HG02678 (cell line): ENCODE results near the gene AK9.
A peak's percentile ranks its signal among the peaks of the same experiment; 100 is the strongest.
"Not testable (repeated sequence)": the region's sequence is repeated elsewhere in the genome, so short reads cannot be mapped to it uniquely, and the experiment has no call there.

Experiments used
- ATAC-seq: cut with Tn5 transposase; IDR thresholded peaks from one replicate; pipeline ENCODE4 v1.9.1; 2021; ENCODE audit warnings: mild to moderate bottlenecking, moderate library complexity; ENCODE audit not compliant: unreplicated experiment

AK9 gene

DNA sequence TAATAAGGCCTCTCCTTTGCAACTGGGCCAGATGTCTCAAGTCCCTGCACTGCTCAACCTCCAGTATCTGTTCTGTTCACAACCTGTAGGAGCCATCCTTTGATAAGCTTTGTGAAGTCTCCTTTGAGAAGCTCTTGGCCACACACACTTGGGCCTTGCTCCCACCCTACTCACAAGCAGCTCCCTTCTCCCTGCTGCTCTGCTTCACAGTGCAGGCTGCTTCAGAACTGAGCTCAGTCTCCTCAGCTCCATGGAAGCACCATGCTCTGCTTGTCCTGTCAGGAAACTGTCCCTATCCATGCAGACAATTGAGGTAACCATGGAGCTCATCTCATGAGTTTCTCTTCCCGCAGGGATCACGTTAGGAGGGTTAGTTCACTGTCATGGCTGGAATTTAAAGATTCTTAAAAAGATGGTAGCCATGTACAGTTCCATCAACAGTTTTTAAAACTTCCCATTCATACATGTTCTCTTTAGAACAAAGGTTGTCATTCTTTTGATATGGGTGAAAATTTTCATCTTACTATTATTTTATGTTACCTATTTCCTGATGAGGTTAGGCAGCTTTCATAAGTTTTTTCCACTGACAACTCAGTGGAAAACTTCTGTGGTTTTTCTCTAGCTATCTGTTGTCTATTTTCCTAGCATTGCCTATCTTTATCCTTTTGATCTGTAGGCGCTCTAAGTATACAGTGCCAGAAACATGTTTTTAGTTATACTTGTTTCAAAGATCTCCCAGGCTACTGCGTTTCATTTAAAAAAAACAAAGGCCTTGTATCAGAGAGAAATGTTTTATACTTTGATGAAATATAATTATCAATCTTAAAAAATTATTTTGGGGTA is 62.6 kb downstream of the AK9 start:
- ATAC-seq, result no peak

DNA sequence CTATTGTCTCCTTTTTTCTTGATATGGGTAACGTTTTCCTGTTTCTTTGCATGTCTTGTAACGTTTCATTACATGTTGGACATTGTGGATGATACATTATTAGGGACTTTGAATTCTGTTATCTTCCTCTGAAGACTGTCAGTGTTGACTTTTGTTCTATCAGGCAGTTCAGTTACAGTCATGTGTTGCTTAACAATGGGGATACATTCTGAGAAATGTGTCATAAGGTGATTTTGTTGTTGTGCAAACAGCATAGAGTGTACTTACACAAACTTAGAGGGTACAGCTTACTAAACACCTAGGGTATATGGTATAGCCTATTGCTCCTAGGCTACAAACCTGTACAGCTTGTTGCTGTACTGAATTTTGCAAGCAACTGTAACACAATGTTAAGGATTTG is 64.7 kb downstream of the AK9 start:
- no peak for ATAC-seq

DNA sequence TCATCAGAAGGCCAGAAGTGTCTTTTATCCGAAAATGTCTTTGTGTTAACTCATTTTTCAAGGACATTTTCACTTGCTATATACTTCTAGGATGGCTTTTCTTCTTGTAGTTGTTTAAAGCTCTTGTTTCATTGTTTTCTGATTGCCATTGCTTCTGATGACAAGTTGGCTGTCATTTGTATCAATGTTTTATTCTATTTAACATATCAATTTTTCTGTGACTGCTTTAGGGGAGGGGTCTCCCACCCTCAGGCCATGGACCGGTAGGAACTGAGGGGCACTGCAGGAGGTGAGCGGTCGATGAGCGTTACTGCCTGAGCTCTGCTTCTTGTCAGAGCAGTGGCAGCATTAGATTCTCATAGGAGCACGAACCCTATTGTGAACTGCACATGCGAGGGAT is 65.8 kb downstream of the AK9 start:
- no peak for ATAC-seq

DNA sequence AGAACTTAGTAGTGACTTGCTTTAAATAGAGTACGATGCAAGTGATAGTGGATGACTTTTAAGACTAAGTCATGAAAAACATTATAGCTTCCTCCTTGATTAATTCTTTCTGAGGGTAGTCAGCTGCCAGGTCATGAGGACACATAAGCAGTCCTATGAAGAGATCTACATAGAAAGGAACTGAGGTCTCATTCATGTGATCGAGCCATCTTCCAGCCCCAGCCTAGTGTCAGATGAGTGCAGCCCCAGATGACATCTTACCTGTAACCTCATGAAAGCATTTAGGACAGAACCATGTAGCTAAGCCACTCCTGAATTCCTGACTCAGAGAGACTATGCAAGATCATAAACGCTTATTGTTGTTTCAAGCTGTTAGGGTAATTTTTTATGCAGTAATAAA is 67.7 kb downstream of the AK9 start:
- no peak for ATAC-seq

DNA sequence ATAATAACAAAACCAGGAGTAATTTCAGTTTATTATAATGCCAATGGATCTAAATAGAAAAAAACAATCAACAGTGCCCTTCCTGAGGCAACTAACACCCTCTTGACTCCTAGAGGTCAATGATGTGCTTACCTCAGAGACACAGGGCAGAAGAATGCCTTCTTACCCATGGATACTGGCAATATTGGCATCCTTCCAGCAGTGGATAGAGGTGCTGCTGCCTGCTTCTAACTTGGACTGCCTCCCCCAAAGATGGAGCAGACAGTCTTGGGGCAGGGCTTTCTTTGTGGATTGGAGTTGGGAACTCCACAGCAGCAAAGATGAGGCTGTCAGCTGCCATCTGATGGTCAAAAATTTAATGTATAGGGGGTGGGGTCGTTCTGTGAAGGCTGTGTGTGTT is 78.7 kb downstream of the AK9 start:
- ATAC-seq, result no peak

DNA sequence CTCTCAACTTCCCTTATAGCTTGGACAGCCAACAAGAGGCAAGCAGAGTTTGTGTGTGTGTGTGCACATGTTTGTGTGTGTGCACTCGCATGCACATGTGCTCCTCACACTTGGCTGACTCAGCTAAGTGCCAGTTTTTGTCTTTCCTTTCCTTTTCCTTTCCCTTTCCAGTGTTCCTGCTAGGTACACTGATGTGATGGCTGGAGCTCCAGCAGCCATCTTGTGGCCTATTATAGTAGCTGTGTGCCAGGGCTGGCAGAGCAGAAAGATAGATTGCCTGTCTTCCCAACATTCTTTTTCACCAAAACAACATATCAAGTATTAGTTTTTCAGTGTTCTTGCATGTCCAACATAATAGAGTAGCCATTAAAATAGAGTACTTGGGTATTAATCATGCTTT is 79.5 kb downstream of the AK9 start:
- no peak for ATAC-seq

DNA sequence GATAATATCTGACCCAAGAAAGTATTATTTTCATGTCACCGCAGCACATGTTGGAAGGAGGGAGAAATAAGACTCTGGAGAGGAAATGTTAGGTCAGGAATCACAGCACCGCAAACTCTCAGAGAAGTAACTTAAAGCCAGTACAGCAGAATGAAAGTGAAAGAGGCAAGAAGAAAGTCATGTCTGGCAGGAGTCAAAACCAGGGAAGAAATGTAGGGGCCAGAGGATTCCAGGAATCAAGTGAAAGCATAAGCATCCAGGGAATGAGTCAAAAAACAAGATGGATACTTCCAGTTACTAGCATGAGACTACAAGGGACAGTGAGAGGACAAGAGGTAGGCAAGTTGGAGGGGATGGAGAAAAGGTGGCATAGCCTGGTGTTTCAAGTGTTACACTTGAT is 80.4 kb downstream of the AK9 start:
- ATAC-seq, result no peak

DNA sequence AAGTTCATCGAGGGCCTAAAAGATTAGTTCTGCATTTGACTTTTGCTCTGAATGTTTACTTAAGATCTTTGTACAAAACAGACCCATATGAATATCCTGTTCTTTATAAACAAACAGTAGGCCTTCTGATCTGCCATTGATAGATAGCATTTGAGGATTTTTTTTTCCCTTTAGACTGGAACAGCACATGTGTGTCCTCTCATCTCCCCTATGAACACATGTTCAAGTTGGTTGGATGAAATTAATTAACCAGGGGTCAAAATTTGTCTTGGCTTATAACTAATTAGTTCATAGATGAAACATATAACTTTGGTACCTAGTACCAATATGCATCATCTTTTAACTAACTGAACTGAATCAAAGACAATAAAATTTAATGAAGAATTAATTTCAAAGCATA is 81.3 kb downstream of the AK9 start:
- no peak for ATAC-seq

DNA sequence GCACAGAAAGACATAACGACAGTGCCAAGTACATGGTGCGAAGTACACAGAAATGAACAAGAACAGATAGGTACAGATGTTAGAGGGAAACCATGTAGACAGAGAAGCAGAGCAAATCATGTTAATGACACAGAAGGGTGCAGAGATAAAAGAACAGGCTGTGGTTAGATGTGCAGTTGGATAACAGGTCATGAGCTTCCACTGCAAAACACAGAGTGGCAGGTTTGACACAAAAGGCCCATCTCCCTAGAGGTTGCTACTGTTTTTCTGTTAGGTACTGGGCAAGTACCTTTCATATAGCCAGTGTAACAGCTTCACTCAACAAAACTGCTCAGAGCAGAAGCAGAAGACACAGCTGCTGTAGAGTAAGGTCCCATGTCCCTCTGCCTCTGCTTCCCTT is 84.6 kb downstream of the AK9 start:
- ATAC-seq, result no peak

DNA sequence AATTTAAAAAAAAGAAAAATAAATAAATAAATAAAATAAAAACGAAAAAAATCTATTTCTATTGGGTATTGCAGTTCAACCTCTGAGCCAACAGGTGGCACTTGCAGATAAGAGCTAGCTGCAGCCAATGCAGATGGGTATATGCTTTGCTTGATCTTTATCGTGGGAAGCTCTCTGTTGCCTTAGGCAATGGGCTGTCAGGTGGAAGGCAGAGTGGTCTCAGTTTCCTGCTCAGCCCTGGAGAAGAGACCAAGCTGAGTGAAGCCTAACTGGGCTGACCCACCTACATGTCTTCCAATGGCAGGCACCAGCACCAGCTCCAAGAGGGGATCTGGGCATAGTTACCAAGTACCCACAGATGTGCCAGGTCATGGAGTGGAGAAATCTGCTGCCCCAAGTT is 95.0 kb downstream of the AK9 start:
- ATAC-seq, result no peak

DNA sequence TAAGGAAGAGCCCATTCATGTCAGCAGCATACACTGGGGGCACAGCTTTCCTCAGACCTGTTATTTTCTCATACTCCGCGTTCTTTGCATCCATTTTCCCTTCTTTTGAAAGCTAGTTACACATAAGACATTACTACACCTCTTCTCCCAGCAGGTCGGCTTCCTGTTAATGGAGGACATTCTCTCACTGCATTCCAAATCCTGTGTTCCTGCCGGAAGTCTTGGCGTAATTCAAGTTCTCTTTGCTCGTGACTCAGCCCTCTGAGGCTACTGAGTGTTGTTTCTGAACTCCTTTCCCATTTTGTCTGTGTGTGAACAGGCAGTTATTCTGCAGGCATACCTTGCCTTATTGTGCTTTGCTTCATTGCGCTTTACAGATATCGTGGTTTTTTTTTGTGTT is 110.5 kb downstream of the AK9 start:
- ATAC-seq, result no peak

DNA sequence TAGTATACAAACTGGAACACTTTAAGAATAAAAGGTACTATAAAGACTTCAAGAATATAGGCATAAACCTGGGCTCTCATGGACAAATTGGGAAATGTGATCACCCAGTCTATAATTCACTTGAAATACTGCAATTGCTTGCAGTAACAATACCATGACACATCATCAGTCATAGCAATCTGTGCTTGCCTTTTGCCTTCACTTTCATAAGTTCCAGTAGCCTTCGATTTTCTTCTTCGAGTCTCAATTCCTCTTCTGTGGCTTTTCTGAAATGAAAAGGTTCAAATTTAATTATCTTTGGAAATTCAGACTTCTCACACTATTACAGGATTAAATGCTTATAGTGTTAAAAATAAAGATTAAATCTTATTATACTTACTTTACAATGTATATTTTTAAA is 111.6 kb downstream of the AK9 start:
- ATAC-seq, result no peak

DNA sequence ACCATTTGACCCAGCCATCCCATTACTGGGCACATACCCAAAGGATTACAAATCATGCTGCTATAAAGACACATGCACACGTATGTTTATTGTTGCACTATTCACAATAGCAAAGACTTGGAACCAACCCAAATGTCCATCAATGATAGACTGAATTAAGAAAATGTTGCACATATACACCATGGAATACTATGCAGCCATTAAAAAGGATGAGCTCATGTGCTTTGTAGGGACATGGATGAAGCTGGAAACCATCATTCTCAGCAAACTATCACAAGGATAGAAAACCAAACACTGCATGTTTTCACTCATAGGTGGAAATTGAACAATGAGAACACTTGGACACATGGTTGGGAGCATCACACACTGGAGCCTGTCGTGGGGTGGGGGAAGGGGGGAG is 121.1 kb downstream of the AK9 start:
- ATAC-seq, result not testable (repeated sequence)

DNA sequence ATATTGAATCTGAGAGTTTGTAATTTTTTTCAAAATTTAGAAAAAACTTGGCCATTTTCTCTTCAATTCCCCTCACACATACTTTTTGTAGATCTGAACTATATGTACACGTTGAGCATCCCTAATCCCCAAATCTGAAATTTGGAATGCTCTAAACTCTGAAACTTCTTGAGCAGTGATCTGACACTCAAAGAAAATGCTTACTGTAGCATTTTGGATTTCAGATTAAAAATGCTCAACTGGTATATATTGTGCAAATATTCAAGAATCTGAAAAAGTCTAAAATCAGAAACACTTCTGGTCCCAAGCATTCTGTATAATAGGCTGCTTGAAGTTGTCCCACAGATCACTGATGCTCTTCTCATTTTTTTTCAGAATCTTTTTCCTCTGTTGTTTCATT is 129.2 kb downstream of the AK9 start:
- ATAC-seq, result no peak

DNA sequence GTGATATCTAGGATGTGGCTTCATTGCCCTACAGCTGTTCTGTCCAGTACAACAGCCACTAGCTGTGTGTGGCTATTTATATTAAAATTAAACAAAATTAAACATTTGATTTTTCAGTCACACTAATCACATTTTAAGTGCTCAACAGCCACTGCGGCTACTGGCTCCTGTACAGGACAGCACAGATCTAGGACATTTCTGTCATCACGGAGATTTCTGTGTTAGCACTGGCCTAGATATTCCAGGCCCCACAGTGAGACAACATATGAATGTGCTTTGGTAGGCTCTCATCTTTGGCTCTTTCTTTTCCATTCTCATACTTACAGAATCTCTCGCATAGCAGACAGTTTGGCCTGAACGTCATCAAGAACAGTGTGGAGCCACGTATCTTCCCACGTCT is 159.6 kb downstream of the AK9 start:
- no peak for ATAC-seq

DNA sequence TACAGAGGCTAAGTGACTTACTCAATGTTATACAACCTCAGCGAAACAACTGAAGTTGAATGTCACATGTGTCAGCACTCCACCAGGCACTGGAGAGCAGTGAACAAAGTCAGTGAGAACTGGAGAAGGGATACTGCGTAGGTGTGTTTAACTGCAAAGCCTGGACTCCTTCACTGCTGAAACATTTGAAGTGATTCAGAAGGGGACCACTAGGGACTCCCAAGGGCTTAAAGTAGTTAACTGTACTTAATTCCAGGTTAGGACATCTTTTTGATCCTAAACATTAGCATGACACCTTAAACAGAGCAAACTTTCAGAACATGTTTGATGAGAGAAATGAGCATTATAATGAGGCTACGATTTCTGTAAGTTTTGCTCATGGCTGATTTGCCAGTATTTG is 163.0 kb downstream of the AK9 start:
- no peak for ATAC-seq

DNA sequence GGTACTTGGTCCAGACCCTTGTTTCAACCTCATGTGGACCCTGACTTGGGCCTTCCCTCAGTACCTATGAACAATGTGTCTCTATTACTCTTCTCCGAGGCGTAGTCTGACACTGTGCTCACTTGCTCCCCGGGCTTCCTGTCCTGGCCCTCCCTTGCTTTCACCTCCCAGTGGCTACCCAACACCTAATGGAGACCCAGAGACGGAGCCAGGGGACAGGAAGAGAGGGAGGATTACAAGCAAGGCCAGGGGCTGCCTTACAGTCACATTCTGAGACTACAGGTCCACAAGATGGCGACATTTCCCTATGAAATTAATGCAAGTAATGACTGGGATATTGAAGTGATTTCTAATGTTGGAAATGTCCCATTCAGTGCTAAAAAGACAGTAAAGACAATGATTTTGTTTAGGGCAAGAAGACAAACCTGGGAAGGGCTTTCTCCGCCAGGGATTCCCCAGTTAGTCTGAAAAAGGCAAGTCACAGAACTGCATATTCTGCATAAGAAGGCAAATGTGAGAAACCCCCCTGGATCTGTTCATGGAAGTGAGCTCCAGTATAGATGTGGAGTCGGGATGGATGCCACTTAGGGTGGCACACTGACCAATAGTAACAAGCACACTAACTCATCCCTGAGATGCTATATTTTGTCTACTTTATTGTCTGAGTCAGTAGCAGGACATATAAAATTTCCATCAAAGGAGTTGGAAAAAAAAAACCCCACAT is 163.9 kb downstream of the AK9 start:
- ATAC-seq, result peak; percentile 66

DNA sequence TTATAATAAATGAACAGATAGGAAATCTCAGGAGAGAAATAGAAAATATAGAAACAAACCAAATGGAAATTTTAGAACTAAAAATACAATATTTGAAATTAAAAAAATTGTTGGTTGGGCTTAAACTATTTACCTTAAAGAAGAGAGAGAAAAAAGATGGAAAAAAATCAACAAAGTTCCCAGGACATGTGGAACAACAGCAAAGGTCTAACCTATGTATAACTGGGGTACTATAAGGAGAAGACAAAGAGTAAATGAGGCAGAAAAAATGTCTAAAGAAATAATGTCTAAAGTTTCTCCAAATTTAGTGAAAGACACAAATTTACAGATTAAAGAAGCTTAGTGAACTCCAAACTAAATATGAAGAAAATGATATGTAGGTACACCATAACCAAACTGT is 166.9 kb downstream of the AK9 start:
- no peak for ATAC-seq

DNA sequence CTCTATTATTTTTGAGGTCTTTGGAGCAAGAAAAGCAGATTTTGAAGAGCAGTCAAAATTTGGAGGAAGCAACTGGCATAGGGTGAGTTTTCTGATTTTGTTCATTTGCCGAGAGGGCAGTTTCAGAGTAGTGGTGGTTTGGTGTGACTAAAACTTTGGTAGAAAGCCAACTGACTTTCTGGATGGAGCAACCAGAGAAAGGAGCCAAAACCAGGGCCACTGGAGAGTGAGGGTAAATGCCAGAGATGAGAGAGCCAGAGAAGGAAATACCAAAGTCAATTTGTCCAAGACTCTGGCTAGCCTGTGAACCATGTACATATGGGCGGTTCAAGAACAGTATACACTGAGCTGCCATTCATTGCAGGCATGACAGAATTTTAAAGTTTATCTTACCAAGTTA is 167.5 kb downstream of the AK9 start:
- no peak for ATAC-seq

DNA sequence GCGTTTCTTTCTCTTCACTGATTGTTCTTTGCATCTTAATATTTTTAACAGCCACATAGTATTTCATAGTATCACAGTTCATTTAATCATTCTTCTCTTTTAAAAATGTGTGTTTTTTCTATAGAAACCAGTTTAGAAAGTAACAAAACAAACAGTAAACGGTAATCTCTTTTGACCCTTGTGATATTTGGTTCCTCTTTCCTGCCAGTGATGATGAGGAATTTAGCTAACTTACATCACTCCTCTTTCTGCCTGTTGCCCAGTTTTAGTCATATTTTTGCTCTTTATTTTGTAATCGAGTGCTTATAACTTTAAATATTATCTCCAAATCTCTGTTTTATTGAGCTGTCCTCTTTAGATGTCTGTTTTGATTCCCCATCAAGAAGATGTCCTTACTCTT is 169.9 kb downstream of the AK9 start:
- no peak for ATAC-seq

DNA sequence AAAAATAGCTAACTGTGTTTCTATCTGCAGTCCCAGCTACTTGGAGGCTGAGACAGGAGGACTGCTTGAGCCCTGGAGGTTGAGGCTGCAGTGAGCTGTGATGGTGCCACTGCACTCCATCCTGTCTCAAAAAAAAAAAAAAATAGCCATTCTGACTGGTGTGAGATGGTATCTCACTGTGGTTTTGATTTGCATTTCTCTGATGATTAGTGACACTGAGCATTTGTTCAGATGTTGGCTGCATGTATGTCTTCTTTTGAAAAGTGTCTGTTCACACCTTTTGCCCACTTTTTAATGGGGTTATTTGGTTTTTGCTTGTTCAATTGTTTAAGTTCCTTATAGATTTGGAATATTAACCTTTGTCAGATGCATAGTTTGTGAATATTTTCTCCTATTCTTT is 171.4 kb downstream of the AK9 start:
- ATAC-seq, result not testable (repeated sequence)

DNA sequence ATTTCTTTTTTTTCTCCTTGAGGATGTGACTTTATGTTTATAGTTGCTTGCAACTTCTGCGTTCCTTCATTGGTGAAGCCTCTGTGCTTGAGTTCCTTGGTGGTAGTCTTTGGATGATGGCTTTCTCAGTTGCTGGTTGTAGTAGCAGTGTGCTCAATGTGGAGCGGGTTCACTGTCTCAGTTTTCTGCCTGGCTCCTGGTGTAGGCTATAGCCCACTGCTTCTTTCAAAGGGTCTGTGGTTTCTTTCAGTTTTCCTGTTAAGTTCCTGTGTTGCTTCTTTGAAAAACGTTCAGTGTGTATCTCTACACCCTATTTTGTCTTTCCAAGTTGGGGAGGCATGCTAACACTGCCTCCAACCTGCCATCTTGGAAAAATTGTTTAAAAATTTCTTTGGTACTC is 174.1 kb downstream of the AK9 start:
- ATAC-seq, result no peak
